ENCODE data around the gene PCLO. TPM values are rescaled to one million over a fixed set of nuclear protein-coding genes. Genes with fewer than 3 reads are reported as not detected.

PCLO gene
- total and polyA plus RNA-seq, 4 donors: 0.04 to 1.1 (median 0.48) TPM

DNA sequence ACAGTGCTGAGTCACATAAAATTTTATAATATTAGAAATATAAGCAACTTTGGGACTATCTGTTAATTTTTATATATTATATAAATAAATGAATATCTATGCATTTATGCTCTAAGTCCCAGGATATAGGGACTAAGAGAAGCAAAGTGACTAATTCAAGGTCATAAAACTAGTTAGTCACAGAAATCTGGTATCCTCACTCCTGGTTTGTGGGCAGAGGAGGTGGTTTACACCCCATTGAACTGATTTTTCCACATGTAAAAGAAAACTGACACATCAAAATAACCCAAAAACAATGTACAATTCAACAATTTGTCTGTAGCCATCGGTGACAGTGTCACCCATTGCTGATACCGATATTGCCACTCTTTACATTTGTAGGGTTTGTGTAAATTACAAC lies 3.0 kb downstream of the PCLO start (continued):
- no peak for TF ChIP-seq JUND (IDR thresholded peaks at IDR 0.05)
- TF ChIP-seq, protein P1, sequence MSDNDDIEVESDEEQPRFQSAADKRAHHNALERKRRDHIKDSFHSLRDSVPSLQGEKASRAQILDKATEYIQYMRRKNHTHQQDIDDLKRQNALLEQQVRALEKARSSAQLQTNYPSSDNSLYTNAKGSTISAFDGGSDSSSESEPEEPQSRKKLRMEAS (IDR thresholded peaks at IDR 0.05): no peak
- no peak for TF ChIP-seq FOXA2 (IDR thresholded peaks at IDR 0.05)
- no peak for TF ChIP-seq HNF4G (IDR thresholded peaks at IDR 0.05)
- no peak for TF ChIP-seq TAF1 (conservative IDR thresholded peaks at IDR 0.05)
- TF ChIP-seq EGR1 (IDR thresholded peaks at IDR 0.05; ENCODE audit: low read depth in 2 of 2): no peak

DNA sequence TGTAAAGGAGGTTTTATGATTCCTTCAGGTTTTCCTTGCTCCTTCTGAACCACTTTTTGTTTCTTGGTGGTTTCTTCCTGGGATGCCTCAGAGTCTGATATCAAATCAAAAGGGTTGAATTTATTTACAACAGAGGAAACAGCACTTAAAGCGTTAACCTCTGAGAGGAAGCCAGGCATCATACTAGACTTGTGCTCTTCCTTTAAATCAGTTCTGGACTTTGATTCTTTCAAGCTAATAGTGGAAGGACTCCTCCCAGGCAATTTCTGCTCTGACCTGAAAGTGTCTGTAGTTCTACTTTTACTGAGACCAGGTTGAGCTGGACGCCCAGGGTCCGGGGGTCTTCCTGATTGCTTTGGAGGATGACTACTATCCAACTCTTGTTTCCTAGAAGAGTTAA lies 6.7 kb downstream of the PCLO start:
- no peaks in the 10 kb centered on the region for H3K36me3 ChIP-seq (ENCODE audit: control insufficient read depth in 4 of 4, insufficient read depth in 3 of 4, low read depth in 1 of 4, low read length in 3 of 4)
- no peaks in the 10 kb centered on the region for H3K27me3 ChIP-seq (ENCODE audit: control insufficient read depth in 4 of 4, insufficient read depth in 4 of 4, low read length in 3 of 4)
- no peak overlapping the region for H3K27ac ChIP-seq (ENCODE audit: low read depth in 1 of 2, low read length in 2 of 2)
- WGBS: 39% methylated on average over 3 of the region's 3 CpGs
- H3K4me3 ChIP-seq (ENCODE audit: low read depth in 1 of 3, low read length in 3 of 3): no peak overlapping the region
- H3K9me3 ChIP-seq (ENCODE audit: control insufficient read depth in 4 of 4, low read length in 3 of 4): no peaks in the 10 kb centered on the region
- H3K4me1 ChIP-seq (ENCODE audit: control insufficient read depth in 4 of 4, insufficient read depth in 4 of 4, low read length in 3 of 4): no peaks in the 10 kb centered on the region
- no peak for TF ChIP-seq HNF4G (IDR thresholded peaks at IDR 0.05)
- TF ChIP-seq GABPA (IDR thresholded peaks at IDR 0.05 in 1 of 2, conservative IDR thresholded peaks at IDR 0.05 in 1 of 2): no peak
- TF ChIP-seq RAD21 (IDR thresholded peaks at IDR 0.05): no peak
- no peak for TF ChIP-seq NR2F2 (IDR thresholded peaks at IDR 0.05)
- TF ChIP-seq EGR1 (IDR thresholded peaks at IDR 0.05; ENCODE audit: low read depth in 2 of 2): no peak
- no peak for TF ChIP-seq HNF4A (conservative IDR thresholded peaks at IDR 0.05)
- TF ChIP-seq YY1 (IDR thresholded peaks at IDR 0.05): no peak
- no peak for TF ChIP-seq TAF1 (conservative IDR thresholded peaks at IDR 0.05)
- TF ChIP-seq RXRA (IDR thresholded peaks at IDR 0.05): no peak
- no peak for TF ChIP-seq FOXA1 (IDR thresholded peaks at IDR 0.05)
- TF ChIP-seq, protein P1 (IDR thresholded peaks at IDR 0.05): no peak
- no peak overlapping the region for H3K9ac ChIP-seq (ENCODE audit: low read depth in 1 of 2, low read length in 2 of 2)
- no peak for DNase-seq (ENCODE audit: low spot score)

- 79% methylated on average over 1 of the region's 1 CpG for WGBS
- H3K36me3 ChIP-seq (ENCODE audit: control insufficient read depth in 4 of 4, insufficient read depth in 3 of 4, low read depth in 1 of 4, low read length in 3 of 4): no peaks in the 10 kb centered on the region
- H3K9ac ChIP-seq (ENCODE audit: low read depth in 1 of 2, low read length in 2 of 2): no peak overlapping the region
- no peaks in the 10 kb centered on the region for H3K9me3 ChIP-seq (ENCODE audit: control insufficient read depth in 4 of 4, low read length in 3 of 4)
- no peaks in the 10 kb centered on the region for H3K4me1 ChIP-seq (ENCODE audit: control insufficient read depth in 4 of 4, insufficient read depth in 4 of 4, low read length in 3 of 4)
- DNase-seq (ENCODE audit: low spot score): no peak
- H3K4me3 ChIP-seq (ENCODE audit: low read depth in 1 of 3, low read length in 3 of 3): no peak overlapping the region
- H3K27ac ChIP-seq (ENCODE audit: low read depth in 1 of 2, low read length in 2 of 2): no peak overlapping the region
- H3K27me3 ChIP-seq (ENCODE audit: control insufficient read depth in 4 of 4, insufficient read depth in 4 of 4, low read length in 3 of 4): no peaks in the 10 kb centered on the region
- no peak for TF ChIP-seq GABPA (IDR thresholded peaks at IDR 0.05 in 1 of 2, conservative IDR thresholded peaks at IDR 0.05 in 1 of 2)
- no peak for TF ChIP-seq ATF3 (IDR thresholded peaks at IDR 0.05)
- no peak for TF ChIP-seq TAF1 (conservative IDR thresholded peaks at IDR 0.05)
- TF ChIP-seq, protein P1 (IDR thresholded peaks at IDR 0.05): no peak
- no peak for TF ChIP-seq YY1 (IDR thresholded peaks at IDR 0.05)
- no peak for TF ChIP-seq ZBTB33 (IDR thresholded peaks at IDR 0.05)
- no peak for TF ChIP-seq EGR1 (IDR thresholded peaks at IDR 0.05; ENCODE audit: low read depth in 2 of 2)
- TF ChIP-seq RXRA (IDR thresholded peaks at IDR 0.05): no peak
- TF ChIP-seq, protein P2, sequence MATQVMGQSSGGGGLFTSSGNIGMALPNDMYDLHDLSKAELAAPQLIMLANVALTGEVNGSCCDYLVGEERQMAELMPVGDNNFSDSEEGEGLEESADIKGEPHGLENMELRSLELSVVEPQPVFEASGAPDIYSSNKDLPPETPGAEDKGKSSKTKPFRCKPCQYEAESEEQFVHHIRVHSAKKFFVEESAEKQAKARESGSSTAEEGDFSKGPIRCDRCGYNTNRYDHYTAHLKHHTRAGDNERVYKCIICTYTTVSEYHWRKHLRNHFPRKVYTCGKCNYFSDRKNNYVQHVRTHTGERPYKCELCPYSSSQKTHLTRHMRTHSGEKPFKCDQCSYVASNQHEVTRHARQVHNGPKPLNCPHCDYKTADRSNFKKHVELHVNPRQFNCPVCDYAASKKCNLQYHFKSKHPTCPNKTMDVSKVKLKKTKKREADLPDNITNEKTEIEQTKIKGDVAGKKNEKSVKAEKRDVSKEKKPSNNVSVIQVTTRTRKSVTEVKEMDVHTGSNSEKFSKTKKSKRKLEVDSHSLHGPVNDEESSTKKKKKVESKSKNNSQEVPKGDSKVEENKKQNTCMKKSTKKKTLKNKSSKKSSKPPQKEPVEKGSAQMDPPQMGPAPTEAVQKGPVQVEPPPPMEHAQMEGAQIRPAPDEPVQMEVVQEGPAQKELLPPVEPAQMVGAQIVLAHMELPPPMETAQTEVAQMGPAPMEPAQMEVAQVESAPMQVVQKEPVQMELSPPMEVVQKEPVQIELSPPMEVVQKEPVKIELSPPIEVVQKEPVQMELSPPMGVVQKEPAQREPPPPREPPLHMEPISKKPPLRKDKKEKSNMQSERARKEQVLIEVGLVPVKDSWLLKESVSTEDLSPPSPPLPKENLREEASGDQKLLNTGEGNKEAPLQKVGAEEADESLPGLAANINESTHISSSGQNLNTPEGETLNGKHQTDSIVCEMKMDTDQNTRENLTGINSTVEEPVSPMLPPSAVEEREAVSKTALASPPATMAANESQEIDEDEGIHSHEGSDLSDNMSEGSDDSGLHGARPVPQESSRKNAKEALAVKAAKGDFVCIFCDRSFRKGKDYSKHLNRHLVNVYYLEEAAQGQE (IDR thresholded peaks at IDR 0.05): no peak
- TF ChIP-seq RAD21 (IDR thresholded peaks at IDR 0.05): no peak
- no peak for TF ChIP-seq HNF4G (IDR thresholded peaks at IDR 0.05)
- TF ChIP-seq JUND (IDR thresholded peaks at IDR 0.05): no peak
- TF ChIP-seq HNF4A (conservative IDR thresholded peaks at IDR 0.05): no peak
- no peak for TF ChIP-seq FOXA1 (IDR thresholded peaks at IDR 0.05)
These were observed 7.3 kb downstream of the PCLO start for GRCh38 chr7:83155407-83155806.

All from liver (tissue), 9 donors.